Esophagus muscularis mucosa (tissue), 3 donors: ENCODE results near the gene CC2D2B.

Experiments used
- CTCF ChIP-seq, 3 experiments: fragments of 200-600 bp in 2 of 3; fragments of 450-650 bp in 1 of 3; sonication (generic) in 2 of 3; IDR thresholded peaks; one replicate each; pipeline ENCODE4 v1.5.1; 2017 to 2019; ENCODE audit warnings: antibody characterized with exemption in 3 of 3, mild to moderate bottlenecking in 2 of 3, moderate library complexity in 1 of 3
- POLR2AphosphoS5 ChIP-seq, 2 donors: sonication (generic); formaldehyde crosslinking; IDR thresholded peaks; one replicate each; pipeline ENCODE4 v1.6.1; 2017; ENCODE audit warnings: antibody characterized with exemption in 2 of 2

DNA sequence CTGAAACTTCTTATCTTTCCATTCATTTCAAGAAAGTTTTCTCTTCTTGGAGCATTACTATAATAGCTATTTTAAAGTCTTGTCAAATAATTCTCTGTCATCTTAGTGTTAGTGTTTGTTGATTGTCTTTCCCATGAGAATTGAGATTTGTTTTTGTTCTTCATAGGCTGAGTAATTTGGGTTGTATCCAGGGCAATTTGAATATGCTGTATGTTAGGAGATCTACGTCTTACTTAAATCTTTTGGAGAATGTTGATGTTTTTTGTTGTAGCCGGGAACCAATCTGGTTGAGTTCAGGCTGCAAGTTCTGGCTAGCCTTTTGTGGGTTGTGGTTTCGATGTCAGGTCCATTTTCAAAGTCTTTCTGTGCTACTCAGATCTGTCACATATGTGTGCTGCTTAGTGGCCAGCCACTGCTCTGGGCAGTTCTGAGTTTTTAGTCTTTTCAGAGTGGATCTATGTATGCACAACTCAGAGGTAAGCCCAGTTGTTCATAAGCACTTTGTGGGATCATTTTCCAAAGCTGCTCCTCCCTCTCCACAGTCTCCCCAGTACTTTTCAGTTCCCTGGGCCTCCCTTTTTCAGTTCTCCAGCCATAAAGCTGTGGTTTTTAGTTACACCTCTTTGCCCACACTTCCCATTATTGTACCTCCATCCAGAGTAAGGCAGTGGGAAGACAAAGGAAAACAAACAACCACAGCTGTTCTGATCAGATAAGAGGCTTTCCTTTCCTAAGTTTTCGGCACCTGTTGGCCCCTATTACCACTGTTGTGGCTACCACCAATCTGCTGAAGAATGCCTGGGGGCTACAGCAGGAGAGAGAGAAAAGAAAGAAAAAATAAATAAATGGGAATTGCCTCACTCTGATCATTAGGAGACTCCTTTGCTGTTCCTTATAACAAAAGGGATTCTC, 131.0 kb downstream of the CC2D2B start:
- TF ChIP-seq CTCF (IDR thresholded peaks at IDR 0.05) (no peak), POLR2AphosphoS5 (IDR thresholded peaks at IDR 0.05) (no peak)
